GM21576 (cell line): ENCODE data around the gene LRRC8C.

ENCODE experiments used
- ATAC-seq: cut with Tn5 transposase; IDR thresholded peaks from one replicate; pipeline ENCODE4 v1.9.1; 2021; ENCODE audit warnings: mild to moderate bottlenecking, moderate library complexity; ENCODE audit not compliant: unreplicated experiment

Gene LRRC8C

DNA sequence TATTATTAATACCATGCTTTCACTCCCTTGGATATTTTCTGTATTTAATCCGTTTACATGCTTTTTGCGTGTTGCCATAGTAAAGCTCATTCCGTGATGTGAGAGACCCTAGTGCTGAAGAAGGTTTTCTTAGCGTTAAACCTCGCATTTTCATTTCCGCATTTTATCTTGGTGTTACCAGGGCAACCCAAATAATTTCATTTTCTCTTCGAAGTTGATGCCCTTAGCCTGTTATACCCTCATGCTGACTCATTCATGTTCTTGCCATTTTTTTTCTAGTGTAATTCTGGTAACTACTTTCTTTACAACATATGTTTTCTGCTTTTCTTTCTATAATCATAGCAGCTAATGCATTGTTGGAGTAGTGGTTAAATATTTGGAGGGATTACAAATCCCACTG lies 37.2 kb downstream of the LRRC8C start:
- ATAC-seq, result peak; percentile 98

DNA sequence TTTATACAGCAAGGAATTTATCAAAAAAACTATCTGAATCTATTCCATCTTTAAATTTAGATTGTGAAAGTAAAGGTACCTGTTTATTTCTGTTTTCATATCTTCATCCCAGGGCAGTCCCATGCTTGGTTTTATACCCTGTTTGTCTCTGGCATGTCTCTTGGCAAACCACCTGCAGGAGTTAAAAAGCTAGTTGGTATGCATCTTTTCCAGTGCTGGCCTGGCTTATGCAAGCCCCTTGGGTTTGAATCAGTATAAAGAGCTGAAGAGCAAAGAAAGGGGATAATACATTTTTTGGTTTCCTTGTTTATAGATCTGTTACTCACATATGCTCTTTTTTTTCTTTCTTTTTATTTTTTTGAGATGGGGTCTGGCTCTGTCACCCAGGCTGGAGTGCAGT lies 37.8 kb downstream of the LRRC8C start:
- ATAC-seq, result no peak

DNA sequence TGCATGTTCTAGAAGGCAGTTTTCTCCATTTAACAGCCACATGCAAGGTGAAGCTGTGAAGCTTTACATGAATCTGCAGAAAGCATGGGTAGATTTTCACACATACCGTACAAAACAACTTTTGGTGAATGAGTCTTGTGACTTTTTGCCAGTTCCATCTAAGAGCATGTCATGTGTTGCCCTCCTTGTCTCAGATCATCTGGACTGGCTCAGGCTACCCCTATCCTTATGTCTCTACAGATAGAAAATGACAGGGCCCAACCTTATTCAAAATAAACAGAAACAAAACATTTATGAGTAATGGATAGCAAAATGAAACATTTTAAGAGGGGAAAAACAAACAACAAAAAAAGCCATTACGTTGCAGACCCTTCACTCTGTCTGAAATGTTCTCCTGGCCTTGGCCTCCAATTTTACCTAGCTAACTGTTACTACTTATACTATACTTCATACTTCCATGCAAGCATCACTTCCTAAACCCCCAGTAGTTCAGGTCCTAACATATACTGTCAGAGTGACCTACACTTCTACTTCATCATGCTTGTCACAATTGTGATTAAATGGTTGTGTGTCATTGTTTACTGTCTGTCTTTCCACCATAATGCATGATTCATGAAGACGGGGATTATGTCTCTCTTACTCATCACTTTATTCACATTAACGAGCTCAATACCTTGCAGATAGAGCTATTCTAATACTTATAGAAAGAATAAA lies 39.0 kb downstream of the LRRC8C start:
- ATAC-seq, result no peak

DNA sequence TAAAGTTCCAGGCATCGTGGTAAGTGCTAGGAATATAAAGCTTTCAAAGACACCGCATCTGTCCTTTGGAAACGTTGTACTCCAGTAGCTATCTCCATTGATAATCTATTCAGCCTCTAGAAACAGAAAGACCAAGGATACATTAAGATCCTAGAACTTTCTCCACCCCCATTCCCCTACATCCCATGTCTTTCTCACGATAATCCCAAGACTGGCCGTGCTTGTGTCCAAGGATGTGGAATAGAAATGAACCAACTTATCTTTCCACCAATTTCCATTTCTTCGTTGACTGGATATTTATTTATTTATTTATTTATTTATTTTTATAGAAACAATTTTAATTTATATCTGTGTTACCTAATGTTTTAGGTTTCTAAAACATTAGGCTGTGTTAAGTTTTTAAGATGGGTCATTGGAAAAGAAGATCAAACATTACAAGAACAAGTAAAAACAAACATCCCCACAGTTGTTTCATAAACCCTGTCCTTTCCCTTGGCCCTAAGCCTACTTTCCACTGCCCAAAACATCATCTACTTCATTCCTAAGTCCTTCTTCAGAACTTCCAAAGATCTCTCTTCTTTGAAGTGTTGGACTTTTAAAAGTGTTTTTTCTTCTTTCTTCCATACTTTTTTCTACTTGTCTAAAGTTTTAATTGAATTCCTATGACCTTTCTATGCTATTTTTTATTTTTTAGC lies 39.7 kb downstream of the LRRC8C start:
- no peak for ATAC-seq

DNA sequence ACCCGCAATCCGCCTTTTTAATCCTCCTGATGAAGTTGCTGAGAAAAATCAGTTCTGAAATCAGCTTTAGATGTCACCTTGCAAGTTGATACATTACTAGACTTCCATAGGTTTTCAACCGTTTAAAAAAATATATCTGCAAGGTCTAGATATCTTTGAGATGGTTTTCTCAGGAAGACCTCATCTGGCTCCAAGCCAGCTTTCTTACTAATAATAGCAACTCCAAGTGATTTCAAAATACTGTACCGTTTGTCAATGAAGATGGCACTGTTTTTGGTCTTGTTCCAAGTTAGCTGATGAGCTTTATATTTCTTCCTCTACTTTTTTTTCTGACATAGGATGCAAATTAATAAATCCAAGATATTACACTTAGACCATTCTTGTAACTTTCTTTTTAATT lies 40.3 kb downstream of the LRRC8C start:
- ATAC-seq, result no peak

DNA sequence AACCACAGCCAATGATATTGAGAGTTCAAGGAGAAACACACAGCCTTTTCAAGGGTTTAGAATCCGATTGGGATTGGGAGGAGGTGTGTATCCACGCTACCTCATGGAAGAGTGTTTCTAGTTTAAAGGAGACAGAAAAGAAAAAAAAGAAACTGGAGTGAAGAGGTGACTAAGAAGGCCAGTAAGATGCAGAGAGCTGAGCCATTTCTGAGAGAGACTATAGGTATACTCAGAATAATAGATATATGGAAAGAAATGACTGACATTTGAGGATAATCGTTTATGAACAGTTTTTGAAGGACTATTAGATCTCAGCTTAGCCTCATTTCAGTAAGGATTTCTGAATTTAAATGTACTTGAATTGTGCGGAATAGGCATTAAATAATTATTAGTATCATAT lies 42.8 kb downstream of the LRRC8C start:
- ATAC-seq, result no peak

DNA sequence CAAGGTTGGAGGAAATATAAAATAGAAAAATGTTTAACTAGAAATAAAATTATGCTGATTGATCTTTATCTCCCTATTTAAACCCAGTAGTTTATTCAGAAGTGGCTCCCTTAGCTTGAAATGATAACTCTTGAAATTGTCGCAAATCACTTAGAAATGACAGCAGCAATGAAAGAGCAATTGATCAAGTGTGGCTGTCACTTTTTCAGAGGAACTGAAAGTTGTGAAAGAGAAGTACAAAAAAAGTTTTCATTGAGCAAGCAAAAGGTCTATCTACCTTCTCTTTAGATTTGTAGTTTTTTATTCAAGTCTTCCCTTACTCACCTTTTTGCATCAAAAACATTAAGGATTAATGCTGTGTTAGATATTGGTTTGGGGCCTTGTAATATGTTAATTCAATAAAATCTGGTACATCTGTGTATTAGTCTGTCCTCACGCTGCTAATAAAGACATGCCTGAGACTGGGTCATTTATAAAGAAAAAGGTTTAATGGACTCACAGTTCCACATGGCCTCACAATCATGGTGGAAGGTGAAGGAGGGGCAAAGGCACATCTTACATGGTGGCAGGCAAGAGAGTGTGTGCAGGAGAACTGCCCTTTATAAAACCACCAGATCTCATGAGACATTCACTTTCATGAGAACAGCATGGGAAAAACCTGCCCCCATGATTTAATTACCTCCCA lies 48.3 kb downstream of the LRRC8C start:
- peak; percentile 72 for ATAC-seq

DNA sequence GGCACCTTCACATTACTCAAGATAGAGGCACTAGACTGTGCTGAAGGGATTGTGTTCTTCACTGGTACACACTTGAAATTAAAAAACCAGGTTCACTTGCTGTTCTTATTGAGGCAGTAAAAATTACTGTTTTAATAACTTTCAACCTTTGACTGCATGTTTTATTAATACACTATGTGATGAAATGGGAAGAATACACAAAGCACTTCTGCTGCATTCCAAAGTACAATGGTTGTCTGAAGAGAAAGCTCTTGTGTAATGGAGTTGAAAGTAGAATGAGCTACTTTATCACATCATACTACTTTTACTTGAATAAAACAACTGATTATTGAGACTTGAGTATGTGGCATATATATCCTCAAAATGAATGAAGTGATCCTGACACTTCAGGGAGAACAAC lies 49.7 kb downstream of the LRRC8C start:
- no peak for ATAC-seq

DNA sequence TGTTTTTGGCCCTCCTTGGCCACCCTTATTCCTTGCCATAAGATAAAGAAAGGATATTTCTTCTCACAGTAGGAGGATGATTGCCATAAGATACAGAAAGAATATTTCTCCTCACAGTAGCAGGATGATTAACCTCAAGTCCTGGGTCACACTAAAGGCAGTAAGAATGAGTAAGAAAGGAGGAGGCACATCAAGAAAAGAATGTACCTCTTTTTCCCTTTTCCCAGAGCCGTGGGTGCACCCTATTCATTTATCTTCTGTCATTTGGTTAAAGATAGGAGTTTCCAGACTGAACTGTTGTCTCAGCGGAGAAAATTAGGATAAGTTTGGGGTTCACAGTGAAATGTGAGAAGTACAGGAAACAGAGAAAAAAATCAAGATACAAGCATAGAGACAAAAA lies 52.5 kb downstream of the LRRC8C start:
- ATAC-seq, result no peak

DNA sequence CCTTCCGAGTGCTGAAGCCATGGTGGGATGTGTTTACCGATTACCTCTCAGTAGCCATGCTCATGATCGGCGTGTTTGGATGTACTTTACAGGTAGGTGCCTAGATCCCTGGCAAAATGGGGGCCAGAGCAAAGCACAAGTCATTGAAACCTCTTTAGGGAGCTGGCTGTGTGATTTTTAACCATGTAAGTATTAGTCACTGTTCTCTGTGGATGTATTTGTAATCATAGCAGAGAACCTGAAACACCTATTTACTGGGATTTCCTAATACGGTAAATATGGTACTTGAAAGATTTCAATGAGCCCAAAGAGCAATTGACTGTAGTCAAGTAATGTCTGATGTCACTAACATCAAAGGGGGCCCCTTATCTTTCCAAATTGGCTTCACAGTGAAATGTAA lies 53.6 kb downstream of the LRRC8C start:
- no peak for ATAC-seq

DNA sequence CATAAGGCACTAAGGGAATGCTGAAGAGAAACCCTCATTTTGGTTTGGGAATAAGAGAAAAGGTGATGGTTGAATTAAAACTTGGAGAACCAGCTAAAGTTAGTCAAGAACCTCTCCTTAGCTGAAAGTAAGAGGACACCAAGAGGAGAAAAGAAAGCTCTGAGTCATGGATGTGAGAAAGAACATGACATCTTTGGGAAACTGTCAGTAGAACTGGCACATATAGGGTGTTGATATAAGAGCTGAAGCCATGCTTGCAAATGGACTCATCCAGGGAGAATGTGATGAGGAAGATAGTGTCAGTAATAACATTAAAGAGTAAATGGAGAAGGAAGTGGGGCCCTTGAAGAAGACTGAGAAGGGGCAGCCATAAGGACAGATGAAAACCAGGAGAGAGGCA lies 54.3 kb downstream of the LRRC8C start:
- ATAC-seq, result no peak

DNA sequence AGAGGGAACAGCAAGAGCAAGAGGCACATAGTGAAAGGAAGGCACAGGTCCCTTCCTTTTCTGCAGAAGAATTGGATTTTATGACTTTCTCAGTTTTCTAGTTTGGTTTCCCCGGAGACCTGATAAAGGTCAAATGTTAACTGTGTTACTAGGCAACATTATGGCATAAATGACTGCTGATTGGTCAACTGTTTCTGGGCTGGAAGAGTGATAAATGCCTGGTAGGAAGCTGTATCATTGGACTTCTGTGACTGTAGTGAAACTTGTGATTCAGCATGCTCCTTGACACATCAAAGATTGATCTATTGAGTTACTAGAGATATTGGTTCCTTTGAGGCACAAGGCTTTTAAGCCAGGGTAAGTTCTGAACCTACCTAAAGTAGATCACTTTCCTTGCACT lies 55.7 kb downstream of the LRRC8C start:
- no peak for ATAC-seq

DNA sequence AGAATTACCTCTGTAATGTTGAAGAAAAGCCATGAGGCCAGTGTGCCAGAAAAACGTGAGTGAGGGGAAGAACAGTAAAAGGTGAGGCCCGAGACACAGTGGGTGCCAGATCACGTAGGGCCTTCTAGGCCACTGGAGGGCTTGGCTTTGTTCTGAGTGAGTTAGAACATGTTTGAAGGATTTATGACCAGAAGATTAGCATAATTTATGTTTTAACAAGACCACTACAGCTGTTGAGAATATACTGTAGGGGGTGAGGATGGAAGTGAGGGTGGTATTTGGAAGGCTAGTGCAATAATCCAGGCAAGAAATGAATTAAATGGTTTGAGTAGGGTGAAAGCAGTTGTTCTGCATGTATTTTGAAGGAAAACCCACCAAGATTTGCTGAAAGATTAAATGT lies 56.3 kb downstream of the LRRC8C start:
- no peak for ATAC-seq

DNA sequence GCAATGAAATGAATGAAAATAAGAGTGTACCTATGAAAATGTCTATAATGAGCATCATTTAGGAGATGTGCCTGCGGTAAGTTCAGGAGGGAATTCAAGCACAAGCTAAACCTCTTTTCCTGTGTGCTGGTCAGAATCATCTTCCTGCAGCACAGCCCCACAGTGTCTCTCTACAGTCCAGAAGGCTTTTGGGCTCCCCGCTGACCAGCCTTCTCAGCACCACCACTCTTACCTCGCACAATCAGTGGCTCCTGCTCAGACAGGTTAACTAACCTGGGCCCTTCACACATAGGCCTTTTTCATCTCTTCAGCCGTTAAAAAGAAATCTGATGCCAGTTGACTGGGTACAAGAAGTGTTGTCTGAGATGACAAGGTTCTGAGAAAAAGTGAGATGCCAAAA lies 57.7 kb downstream of the LRRC8C start:
- ATAC-seq, result no peak

DNA sequence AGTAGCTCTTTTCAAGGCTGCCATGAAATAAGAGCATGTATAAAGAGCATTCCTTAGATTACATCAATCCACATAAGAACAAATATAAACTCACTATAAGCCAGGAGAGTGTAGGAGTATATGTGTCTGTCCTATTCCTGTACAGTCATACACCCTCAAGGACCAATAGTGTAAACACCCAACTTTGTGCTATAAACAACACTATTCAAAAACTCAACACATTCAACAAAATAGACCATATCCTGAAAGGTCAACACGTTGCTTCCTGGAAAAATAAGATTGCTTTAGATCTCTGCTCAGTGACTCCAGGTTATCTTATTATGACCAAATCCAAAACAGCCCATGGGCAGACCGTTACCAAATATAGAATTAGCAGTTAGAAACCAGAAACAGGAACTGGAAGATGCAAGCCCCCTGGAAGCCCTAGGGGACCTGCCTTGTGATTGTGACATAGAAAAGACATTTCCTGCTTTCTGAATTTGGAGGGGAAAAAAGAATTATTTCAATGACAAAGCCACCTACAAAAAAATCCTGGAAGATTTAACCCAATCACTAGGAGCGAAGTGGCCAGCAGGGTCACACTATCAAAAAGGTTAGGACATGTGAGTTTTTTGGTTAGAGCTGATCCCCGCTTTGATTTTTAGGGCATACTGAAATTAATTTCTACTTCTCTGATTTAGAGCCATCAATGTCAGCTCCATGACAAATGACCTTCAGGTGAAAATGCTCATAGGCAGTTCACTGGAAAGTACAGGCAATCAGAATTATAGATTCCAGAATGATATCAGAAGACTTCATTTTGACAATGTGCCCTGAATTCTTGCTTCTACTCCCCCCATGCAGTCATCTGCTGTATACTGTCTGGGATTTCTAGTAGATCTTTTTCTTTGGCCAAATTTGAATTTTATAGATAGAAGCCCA lies 59.9 kb downstream of the LRRC8C start:
- ATAC-seq, result peak; percentile 51

DNA sequence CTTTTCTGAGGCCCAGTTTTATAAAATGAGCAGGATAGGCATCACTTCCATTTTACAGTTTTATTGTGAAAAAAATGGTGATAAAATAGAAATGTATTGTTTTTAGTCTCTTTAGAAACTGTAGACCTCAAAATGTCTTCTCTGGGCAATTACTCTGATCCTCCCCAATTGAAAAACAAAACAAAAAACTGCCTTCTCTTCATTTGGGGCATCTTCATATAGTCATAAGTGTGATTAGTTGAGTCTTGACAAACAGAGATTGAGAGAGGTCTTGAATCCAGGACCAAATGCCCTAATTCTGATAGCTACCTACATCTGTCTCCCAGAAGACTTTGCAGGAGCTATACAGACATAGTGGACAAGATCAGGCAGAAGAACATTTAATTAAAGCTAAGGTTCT lies 62.9 kb downstream of the LRRC8C start:
- ATAC-seq, result no peak

DNA sequence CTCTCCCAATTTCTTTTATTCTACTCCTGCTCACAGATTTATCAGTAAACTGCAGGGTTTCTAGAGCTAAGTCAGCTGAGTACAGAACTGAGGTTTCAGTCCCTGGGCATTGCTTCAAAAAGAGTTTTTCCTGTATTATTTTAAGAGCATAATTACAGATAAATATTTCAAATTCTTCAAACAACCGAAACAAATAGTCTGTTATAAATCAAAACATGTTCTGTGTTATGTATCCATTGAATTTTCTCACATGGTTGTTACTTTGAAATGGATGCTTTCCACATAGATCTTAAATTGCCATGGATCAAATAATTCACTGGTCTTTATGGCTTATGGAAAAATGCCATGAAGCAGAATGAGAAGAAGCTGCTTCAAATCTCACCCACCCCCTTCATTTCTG lies 64.5 kb downstream of the LRRC8C start:
- ATAC-seq, result no peak

DNA sequence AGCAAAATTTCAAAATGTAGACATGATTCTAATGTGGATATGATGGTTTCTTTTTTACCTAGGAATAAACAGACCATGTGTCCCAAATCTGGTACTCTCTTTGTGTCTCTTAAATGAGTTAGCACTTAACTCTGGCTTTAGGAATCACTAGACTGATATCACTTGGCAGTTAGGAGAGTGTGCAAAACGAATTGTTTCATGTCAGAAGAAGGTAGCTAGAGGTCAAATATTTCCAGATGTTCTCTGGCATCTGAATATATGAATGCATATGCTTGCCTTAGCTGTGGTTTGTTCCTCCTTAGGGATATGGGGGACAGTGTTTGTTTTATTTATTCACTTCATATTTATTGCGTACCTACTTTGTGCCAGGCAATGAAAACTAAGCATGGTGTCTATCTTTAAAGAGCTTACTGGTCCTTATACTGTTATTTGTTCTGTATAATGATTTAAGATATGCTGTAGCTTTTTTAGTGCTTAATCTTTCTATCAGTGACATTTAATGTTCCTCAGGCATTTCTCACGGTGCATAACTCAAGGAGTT lies 65.2 kb downstream of the LRRC8C start:
- ATAC-seq, result no peak

DNA sequence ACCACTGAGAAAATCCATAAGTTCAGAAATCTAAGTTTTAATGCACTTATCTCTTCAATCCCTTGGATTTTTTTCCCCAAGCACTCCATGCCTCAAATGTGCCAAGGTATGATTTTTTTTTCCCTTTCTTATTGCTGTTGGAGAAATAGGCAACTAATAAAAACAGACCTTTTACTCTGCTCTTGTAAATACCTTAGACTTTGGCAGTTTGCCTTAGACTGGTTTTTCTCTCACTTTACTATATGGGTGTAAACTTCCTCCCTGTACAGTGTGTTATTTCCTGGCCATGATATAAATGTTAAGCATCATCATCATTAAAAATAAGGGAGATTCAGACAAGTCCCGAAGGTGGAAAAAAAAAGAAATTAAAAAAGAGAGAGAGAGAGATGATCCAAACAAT lies 65.7 kb downstream of the LRRC8C start:
- ATAC-seq, result no peak

DNA sequence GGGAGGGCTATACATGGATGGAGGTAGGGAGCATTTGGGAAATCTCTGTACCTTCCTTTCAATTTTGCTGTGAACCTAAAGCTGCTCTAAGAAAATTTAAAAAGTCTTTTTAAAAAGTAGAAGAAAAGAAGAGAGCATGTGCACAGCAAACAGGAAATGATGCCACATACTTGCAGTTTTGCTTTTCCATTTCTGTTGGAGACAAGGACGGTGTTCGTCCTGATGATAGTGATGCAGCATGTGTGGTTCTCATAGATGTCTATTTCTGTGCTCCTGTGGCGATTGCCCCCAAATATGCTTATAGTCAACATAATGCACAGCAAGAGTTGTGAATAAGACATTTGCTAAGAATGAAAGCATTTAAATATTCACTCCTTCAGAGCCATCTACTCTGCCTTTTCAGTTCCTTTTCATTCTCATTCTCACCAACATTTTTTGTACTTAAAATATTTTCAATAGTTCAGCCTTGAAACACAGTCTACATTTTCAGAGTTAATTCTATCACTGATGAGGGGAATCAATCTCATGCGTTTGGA lies 66.6 kb downstream of the LRRC8C start:
- no peak for ATAC-seq
